VCaP (cell line): ENCODE measurements around the gene VIPR2.
A peak's percentile ranks its signal among the peaks of the same experiment; 100 is the strongest.

Experiments
- H3K27ac ChIP-seq: fragments of 450-650 bp; 2 replicates; pipeline ENCODE4 v1.5.1; 2017
- CTCF ChIP-seq: fragments of 450-650 bp; conservative IDR thresholded peaks from 2 replicates; pipeline ENCODE4 v1.5.1; 2017; ENCODE audit warnings: mild to moderate bottlenecking, moderate library complexity

The VIPR2 gene

GRCh38 chr7:159050704-159051103 lies 94.0 kb downstream of the VIPR2 start:
- no peak for TF ChIP-seq CTCF
- no peak overlapping the region for H3K27ac ChIP-seq

GRCh38 chr7:159049266-159050025 lies 95.2 kb downstream of the VIPR2 start:
- no peak for TF ChIP-seq CTCF
- no peak overlapping the region for H3K27ac ChIP-seq

GRCh38 chr7:159048656-159049055 lies 96.0 kb downstream of the VIPR2 start:
- no peak for TF ChIP-seq CTCF
- H3K27ac ChIP-seq: no peak overlapping the region

GRCh38 chr7:159047536-159047935 lies 97.1 kb downstream of the VIPR2 start:
- no peak overlapping the region for H3K27ac ChIP-seq
- TF ChIP-seq CTCF: no peak

- TF ChIP-seq CTCF: no peak
- no peak overlapping the region for H3K27ac ChIP-seq
Observed at GRCh38 chr7:159046300-159046699, 98.4 kb downstream of the VIPR2 start.

GRCh38 chr7:159045839-159046238 lies 98.8 kb downstream of the VIPR2 start:
- H3K27ac ChIP-seq: no peak overlapping the region
- TF ChIP-seq CTCF: no peak

GRCh38 chr7:159042581-159043101 lies 102.0 kb downstream of the VIPR2 start:
- H3K27ac ChIP-seq: peak overlapping the region; percentile 22; the same call in 1 of the 2 replicates
- TF ChIP-seq CTCF: no peak
